ENCODE results near the gene DACH2. TPM values are rescaled to one million over a fixed set of nuclear protein-coding genes. Genes with fewer than 3 reads are reported as not detected.
A peak's percentile ranks its signal among the peaks of the same experiment; 100 is the strongest.

The DACH2 gene
- total RNA-seq, 2 experiments from 2014 or later = not detected

GRCh38 chrX:86579777-86580176 is 431.5 kb downstream of the DACH2 start:
- no peaks in the 10 kb centered on the region for H3K9me3 Mint-ChIP-seq
- H3K27ac Mint-ChIP-seq = no peak overlapping the region
- H3K27me3 Mint-ChIP-seq (ENCODE audit: low read depth) = no peaks in the 10 kb centered on the region
- H3K4me1 Mint-ChIP-seq (ENCODE audit: low read depth) = no peaks in the 10 kb centered on the region
- intact Hi-C loops (cut with micrococcal nuclease) = no loop called here
- DNase-seq = no peak
- no peak overlapping the region for H3K4me3 Mint-ChIP-seq
- H3K36me3 Mint-ChIP-seq (ENCODE audit: low read depth) = no peaks in the 10 kb centered on the region
- CTCF ChIA-PET = no interaction called here

- no peak overlapping the region for H3K27ac Mint-ChIP-seq
- no peaks in the 10 kb centered on the region for H3K36me3 Mint-ChIP-seq (ENCODE audit: low read depth)
- no peaks in the 10 kb centered on the region for H3K27me3 Mint-ChIP-seq (ENCODE audit: low read depth)
- H3K4me1 Mint-ChIP-seq (ENCODE audit: low read depth) = no peaks in the 10 kb centered on the region
- CTCF ChIA-PET = no interaction called here
- H3K9me3 Mint-ChIP-seq = peaks cover 5% of the 10 kb centered on the region
- no peak for DNase-seq
- intact Hi-C loops (cut with micrococcal nuclease) = no loop called here
- no peak overlapping the region for H3K4me3 Mint-ChIP-seq
Observed at GRCh38 chrX:86604607-86605006, 456.4 kb downstream of the DACH2 start.

- CTCF ChIA-PET = no interaction called here
- no peak overlapping the region for H3K27ac Mint-ChIP-seq
- intact Hi-C loops (cut with micrococcal nuclease) = no loop called here
- no peaks in the 10 kb centered on the region for H3K36me3 Mint-ChIP-seq (ENCODE audit: low read depth)
- H3K9me3 Mint-ChIP-seq = peaks cover 3% of the 10 kb centered on the region
- no peak for DNase-seq
- no peak overlapping the region for H3K4me3 Mint-ChIP-seq
- no peaks in the 10 kb centered on the region for H3K4me1 Mint-ChIP-seq (ENCODE audit: low read depth)
- no peaks in the 10 kb centered on the region for H3K27me3 Mint-ChIP-seq (ENCODE audit: low read depth)
Observed at GRCh38 chrX:86696951-86697350, 548.7 kb downstream of the DACH2 start.

- no peak for DNase-seq
- no peak overlapping the region for H3K27ac Mint-ChIP-seq
- H3K4me1 Mint-ChIP-seq (ENCODE audit: low read depth) = no peaks in the 10 kb centered on the region
- no peaks in the 10 kb centered on the region for H3K36me3 Mint-ChIP-seq (ENCODE audit: low read depth)
- H3K4me3 Mint-ChIP-seq = no peak overlapping the region
- CTCF ChIA-PET = no interaction called here
- intact Hi-C loops (cut with micrococcal nuclease) = no loop called here
- H3K9me3 Mint-ChIP-seq = peaks cover 3% of the 10 kb centered on the region
- H3K27me3 Mint-ChIP-seq (ENCODE audit: low read depth) = no peaks in the 10 kb centered on the region
Observed at GRCh38 chrX:86711531-86712180, 563.4 kb downstream of the DACH2 start.

GRCh38 chrX:86714441-86714840 is 566.2 kb downstream of the DACH2 start:
- no peaks in the 10 kb centered on the region for H3K27me3 Mint-ChIP-seq (ENCODE audit: low read depth)
- CTCF ChIA-PET = no interaction called here
- peaks cover 2% of the 10 kb centered on the region for H3K9me3 Mint-ChIP-seq
- no peak overlapping the region for H3K4me3 Mint-ChIP-seq
- H3K27ac Mint-ChIP-seq = no peak overlapping the region
- intact Hi-C loops (cut with micrococcal nuclease) = no loop called here
- H3K36me3 Mint-ChIP-seq (ENCODE audit: low read depth) = no peaks in the 10 kb centered on the region
- no peak for DNase-seq
- H3K4me1 Mint-ChIP-seq (ENCODE audit: low read depth) = no peaks in the 10 kb centered on the region

GRCh38 chrX:86724277-86724676 is 576.0 kb downstream of the DACH2 start:
- CTCF ChIA-PET = no interaction called here

GRCh38 chrX:86747091-86747490 is 598.8 kb downstream of the DACH2 start:
- no peak overlapping the region for H3K27ac Mint-ChIP-seq
- H3K27me3 Mint-ChIP-seq (ENCODE audit: low read depth) = no peaks in the 10 kb centered on the region
- H3K4me3 Mint-ChIP-seq = no peak overlapping the region
- intact Hi-C loops (cut with micrococcal nuclease) = no loop called here
- CTCF ChIA-PET = no interaction called here
- no peaks in the 10 kb centered on the region for H3K36me3 Mint-ChIP-seq (ENCODE audit: low read depth)
- H3K9me3 Mint-ChIP-seq = no peaks in the 10 kb centered on the region
- no peaks in the 10 kb centered on the region for H3K4me1 Mint-ChIP-seq (ENCODE audit: low read depth)
- DNase-seq = no peak

More at GRCh38 chrX:86724277-86724676, 576.0 kb downstream of the DACH2 start:
- peaks cover 6% of the 10 kb centered on the region for H3K9me3 Mint-ChIP-seq
- no peak overlapping the region for H3K4me3 Mint-ChIP-seq
- no peaks in the 10 kb centered on the region for H3K27me3 Mint-ChIP-seq (ENCODE audit: low read depth)
- H3K27ac Mint-ChIP-seq = no peak overlapping the region
- H3K4me1 Mint-ChIP-seq (ENCODE audit: low read depth) = no peaks in the 10 kb centered on the region
- intact Hi-C loops (cut with micrococcal nuclease) = no loop called here
- H3K36me3 Mint-ChIP-seq (ENCODE audit: low read depth) = no peaks in the 10 kb centered on the region
- no peak for DNase-seq

- no peak for DNase-seq
- Mint-ChIP-seq H3K27me3 (ENCODE audit: low read depth) (no peaks in the 10 kb centered on the region), H3K36me3 (ENCODE audit: low read depth) (no peaks in the 10 kb centered on the region), H3K4me3 (no peak overlapping the region), H3K9me3 (peaks cover 3% of the 10 kb centered on the region), H3K27ac (no peak overlapping the region), H3K4me1 (ENCODE audit: low read depth) (no peaks in the 10 kb centered on the region)
- intact Hi-C loops (cut with micrococcal nuclease) = loop anchor here (5.0 kb wide), 1 partner anchor 492 kb away; no protein-coding TSS in a partner anchor
- CTCF ChIA-PET = no interaction called here
Observed at GRCh38 chrX:86805241-86805640, 657.0 kb downstream of the DACH2 start.

- Mint-ChIP-seq H3K9me3 (peaks cover 3% of the 10 kb centered on the region), H3K4me1 (ENCODE audit: low read depth) (no peaks in the 10 kb centered on the region), H3K27ac (no peak overlapping the region), H3K36me3 (ENCODE audit: low read depth) (no peaks in the 10 kb centered on the region), H3K27me3 (ENCODE audit: low read depth) (no peaks in the 10 kb centered on the region), H3K4me3 (no peak overlapping the region)
- CTCF ChIA-PET = no interaction called here
- peak; percentile 2 for DNase-seq
- intact Hi-C loops (cut with micrococcal nuclease) = loop anchor here (5.0 kb wide), 1 partner anchor 491 kb away; no protein-coding TSS in a partner anchor
Observed at GRCh38 chrX:86806786-86807185, 658.5 kb downstream of the DACH2 start.

- no peaks in the 10 kb centered on the region for H3K4me1 Mint-ChIP-seq (ENCODE audit: low read depth)
- CTCF ChIA-PET = no interaction called here
- H3K36me3 Mint-ChIP-seq (ENCODE audit: low read depth) = no peaks in the 10 kb centered on the region
- peaks cover 4% of the 10 kb centered on the region for H3K9me3 Mint-ChIP-seq
- no peak overlapping the region for H3K4me3 Mint-ChIP-seq
- DNase-seq = no peak
- H3K27me3 Mint-ChIP-seq (ENCODE audit: low read depth) = no peaks in the 10 kb centered on the region
- intact Hi-C loops (cut with micrococcal nuclease) = loop anchor here (5.0 kb wide), 1 partner anchor 488 kb away; no protein-coding TSS in a partner anchor
- no peak overlapping the region for H3K27ac Mint-ChIP-seq
Observed at GRCh38 chrX:86809651-86810050, 661.4 kb downstream of the DACH2 start.

GRCh38 chrX:86829786-86830185 is 681.5 kb downstream of the DACH2 start:
- Mint-ChIP-seq H3K36me3 (ENCODE audit: low read depth) (no peaks in the 10 kb centered on the region), H3K9me3 (no peaks in the 10 kb centered on the region), H3K27me3 (ENCODE audit: low read depth) (no peaks in the 10 kb centered on the region), H3K4me1 (ENCODE audit: low read depth) (no peaks in the 10 kb centered on the region), H3K4me3 (no peak overlapping the region), H3K27ac (no peak overlapping the region)
- intact Hi-C loops (cut with micrococcal nuclease) = no loop called here
- CTCF ChIA-PET = no interaction called here
- DNase-seq = no peak

GRCh38 chrX:86830685-86831084 is 682.4 kb downstream of the DACH2 start:
- intact Hi-C loops (cut with micrococcal nuclease) = no loop called here
- no peaks in the 10 kb centered on the region for H3K27me3 Mint-ChIP-seq (ENCODE audit: low read depth)
- no peak for DNase-seq
- CTCF ChIA-PET = no interaction called here
- H3K9me3 Mint-ChIP-seq = peaks cover under 1% of the 10 kb centered on the region
- no peak overlapping the region for H3K27ac Mint-ChIP-seq
- H3K4me3 Mint-ChIP-seq = no peak overlapping the region
- no peaks in the 10 kb centered on the region for H3K36me3 Mint-ChIP-seq (ENCODE audit: low read depth)
- H3K4me1 Mint-ChIP-seq (ENCODE audit: low read depth) = no peaks in the 10 kb centered on the region

- CTCF ChIA-PET = no interaction called here
- Mint-ChIP-seq H3K27ac (no peak overlapping the region), H3K9me3 (peaks cover 3% of the 10 kb centered on the region), H3K36me3 (ENCODE audit: low read depth) (no peaks in the 10 kb centered on the region), H3K4me3 (no peak overlapping the region), H3K27me3 (ENCODE audit: low read depth) (no peaks in the 10 kb centered on the region), H3K4me1 (ENCODE audit: low read depth) (no peaks in the 10 kb centered on the region)
- no peak for DNase-seq
- intact Hi-C loops (cut with micrococcal nuclease) = no loop called here
Observed at GRCh38 chrX:86845101-86845500, 696.9 kb downstream of the DACH2 start.

Measured in activated naive CD4-positive, alpha-beta T cell treated with anti-CD3 and anti-CD28 coated beads for 36 hours (primary cell).